ENCODE results near the gene NPAS1. TPM values are rescaled to one million over a fixed set of nuclear protein-coding genes. Genes with fewer than 3 reads are reported as not detected.

The NPAS1 gene
- total RNA-seq, 1 experiment from 2014 or later: 1.4 TPM

DNA sequence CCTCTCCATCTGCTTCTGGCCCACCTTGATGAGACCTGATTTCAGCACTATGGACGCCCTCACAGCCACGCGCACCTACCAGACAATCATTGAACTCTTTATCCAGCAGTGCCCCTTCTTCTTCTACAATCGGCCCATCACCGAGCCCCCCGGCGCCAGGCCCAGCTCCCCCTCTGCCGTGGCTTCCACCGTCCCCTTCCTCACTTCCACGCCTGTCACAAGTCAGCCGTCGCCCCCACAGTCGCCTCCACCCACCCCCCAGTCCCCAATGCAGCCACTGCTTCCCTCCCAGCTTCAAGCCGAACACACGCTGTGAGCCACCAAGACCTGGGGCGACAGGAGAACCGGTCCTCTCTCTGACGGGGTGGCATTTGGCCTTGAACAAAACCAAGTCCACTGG, 19.3 kb upstream of the NPAS1 start:
- Histone ChIP-seq H3K4me2 (no peak overlapping the region), H3K9me3 (ENCODE audit: insufficient read depth, low read depth) (no peaks in the 10 kb centered on the region), H3K27ac (no peak overlapping the region), H3K9me2 (ENCODE audit: insufficient read depth) (no peaks in the 10 kb centered on the region), H3F3A (ENCODE audit: insufficient read depth, low read depth) (peaks cover 12% of the 10 kb centered on the region; the same call in 1 of the 2 replicates), H3K79me2 (ENCODE audit: low read depth) (no peaks in the 10 kb centered on the region), H3K36me3 (ENCODE audit: low read depth) (no peaks in the 10 kb centered on the region), H3K4me3 (no peak overlapping the region), H2AFZ (no peak overlapping the region), H4K20me1 (ENCODE audit: insufficient read depth) (peaks cover 1% of the 10 kb centered on the region; the same call in 1 of the 2 replicates), H3K27me3 (ENCODE audit: insufficient read depth, low read depth) (no peaks in the 10 kb centered on the region), H3K4me1 (replicated peaks; ENCODE audit: insufficient read depth) (no peaks in the 10 kb centered on the region)
- BruUV-seq (replicated peaks): TSS peak; percentile 7
- no peak for DNase-seq
- TF ChIP-seq, protein P1, sequence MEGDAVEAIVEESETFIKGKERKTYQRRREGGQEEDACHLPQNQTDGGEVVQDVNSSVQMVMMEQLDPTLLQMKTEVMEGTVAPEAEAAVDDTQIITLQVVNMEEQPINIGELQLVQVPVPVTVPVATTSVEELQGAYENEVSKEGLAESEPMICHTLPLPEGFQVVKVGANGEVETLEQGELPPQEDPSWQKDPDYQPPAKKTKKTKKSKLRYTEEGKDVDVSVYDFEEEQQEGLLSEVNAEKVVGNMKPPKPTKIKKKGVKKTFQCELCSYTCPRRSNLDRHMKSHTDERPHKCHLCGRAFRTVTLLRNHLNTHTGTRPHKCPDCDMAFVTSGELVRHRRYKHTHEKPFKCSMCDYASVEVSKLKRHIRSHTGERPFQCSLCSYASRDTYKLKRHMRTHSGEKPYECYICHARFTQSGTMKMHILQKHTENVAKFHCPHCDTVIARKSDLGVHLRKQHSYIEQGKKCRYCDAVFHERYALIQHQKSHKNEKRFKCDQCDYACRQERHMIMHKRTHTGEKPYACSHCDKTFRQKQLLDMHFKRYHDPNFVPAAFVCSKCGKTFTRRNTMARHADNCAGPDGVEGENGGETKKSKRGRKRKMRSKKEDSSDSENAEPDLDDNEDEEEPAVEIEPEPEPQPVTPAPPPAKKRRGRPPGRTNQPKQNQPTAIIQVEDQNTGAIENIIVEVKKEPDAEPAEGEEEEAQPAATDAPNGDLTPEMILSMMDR (conservative IDR thresholded peaks at IDR 0.05): no peak
- no peak for TF ChIP-seq EZH2 (IDR thresholded peaks at IDR 0.05; ENCODE audit: low read depth)
- ChIA-PET CTCF (no interaction called here), POLR2A (ENCODE audit: unreplicated experiment) (no interaction called here)
- intact Hi-C loops (cut with micrococcal nuclease; ENCODE audit: unreplicated experiment): no loop called here

DNA sequence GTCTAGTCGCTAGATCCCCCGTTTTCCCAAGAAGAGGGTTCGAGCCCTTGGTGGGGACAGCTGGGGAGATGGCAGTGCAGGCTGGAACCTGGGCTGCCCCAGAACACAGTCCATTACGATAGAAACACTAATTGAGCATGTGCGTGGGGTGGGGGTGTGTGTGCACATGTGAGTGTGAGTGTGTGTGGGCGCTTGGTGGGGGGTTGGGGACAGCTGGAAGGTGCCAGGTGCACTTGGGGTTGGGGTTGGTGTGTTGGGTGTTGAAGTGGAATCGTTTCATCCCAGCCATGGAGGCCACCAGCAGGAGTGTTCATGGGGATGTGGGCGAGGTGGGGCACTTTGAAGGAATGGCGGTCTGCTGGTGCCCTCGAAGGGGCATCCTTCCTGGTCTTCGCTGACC, 18.1 kb upstream of the NPAS1 start:
- intact Hi-C loops (cut with micrococcal nuclease; ENCODE audit: unreplicated experiment): no loop called here
- Histone ChIP-seq H3K9me3 (ENCODE audit: insufficient read depth, low read depth) (no peaks in the 10 kb centered on the region), H3K27me3 (ENCODE audit: insufficient read depth, low read depth) (no peaks in the 10 kb centered on the region), H2AFZ (no peak overlapping the region), H3K4me3 (no peak overlapping the region), H4K20me1 (ENCODE audit: insufficient read depth) (peaks cover 3% of the 10 kb centered on the region; the same call in 1 of the 2 replicates), H3K27ac (no peak overlapping the region), H3K4me1 (replicated peaks; ENCODE audit: insufficient read depth) (no peaks in the 10 kb centered on the region), H3K79me2 (ENCODE audit: low read depth) (no peaks in the 10 kb centered on the region), H3K9me2 (ENCODE audit: insufficient read depth) (no peaks in the 10 kb centered on the region), H3K36me3 (ENCODE audit: low read depth) (no peaks in the 10 kb centered on the region), H3K4me2 (no peak overlapping the region), H3F3A (ENCODE audit: insufficient read depth, low read depth) (peaks cover 15% of the 10 kb centered on the region; the same call in 1 of the 2 replicates)
- CTCF ChIA-PET: no interaction called here
- POLR2A ChIA-PET (ENCODE audit: unreplicated experiment): no interaction called here
- no TSS peak for BruUV-seq (replicated peaks)
- DNase-seq: no peak
- TF ChIP-seq, protein P1 (conservative IDR thresholded peaks at IDR 0.05): no peak
- TF ChIP-seq EZH2 (IDR thresholded peaks at IDR 0.05; ENCODE audit: low read depth): no peak

DNA sequence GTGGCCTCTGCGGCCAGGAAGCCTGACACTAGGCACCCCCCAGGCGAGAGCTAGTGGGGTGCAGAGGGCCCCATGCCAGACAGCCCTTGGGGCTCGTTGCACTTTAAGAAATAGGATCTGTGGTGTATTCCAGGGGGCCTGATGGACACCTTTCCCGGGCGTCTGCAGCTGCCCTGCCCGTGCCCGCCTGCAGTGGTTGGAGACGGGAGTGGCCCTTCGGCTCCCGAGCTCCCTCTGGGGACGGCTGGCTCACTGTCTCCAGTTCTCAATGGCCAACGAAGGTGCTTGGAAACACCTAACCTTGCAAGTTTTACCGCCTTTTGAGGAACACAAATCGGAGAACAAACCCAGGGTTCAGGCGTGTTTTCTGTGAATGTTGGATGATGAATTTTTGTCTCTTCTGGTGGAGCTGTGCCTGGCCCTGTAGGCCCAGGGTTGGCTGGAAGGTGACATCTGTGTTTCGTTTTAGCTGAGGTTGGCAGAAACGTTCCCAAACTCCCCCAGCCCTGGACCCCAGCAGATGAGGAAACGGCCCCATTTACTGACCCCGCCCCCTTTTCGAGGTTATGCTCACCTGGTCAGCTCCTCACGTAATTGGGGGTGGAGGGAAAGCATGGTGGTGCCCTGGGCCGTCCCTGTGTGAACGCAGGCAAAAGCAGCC, 17.4 kb upstream of the NPAS1 start:
- no TSS peak for BruUV-seq (replicated peaks)
- ChIA-PET POLR2A (ENCODE audit: unreplicated experiment) (no interaction called here), CTCF (no interaction called here)

More for the DNA sequence above, 17.4 kb upstream of the NPAS1 start:
- Histone ChIP-seq H4K20me1 (ENCODE audit: insufficient read depth) (peaks cover 3% of the 10 kb centered on the region; the same call in 1 of the 2 replicates), H2AFZ (no peak overlapping the region), H3K79me2 (ENCODE audit: low read depth) (no peaks in the 10 kb centered on the region), H3K36me3 (ENCODE audit: low read depth) (no peaks in the 10 kb centered on the region), H3K4me2 (no peak overlapping the region), H3F3A (ENCODE audit: insufficient read depth, low read depth) (peaks cover 15% of the 10 kb centered on the region; the same call in 1 of the 2 replicates), H3K27ac (no peak overlapping the region), H3K9me3 (ENCODE audit: insufficient read depth, low read depth) (no peaks in the 10 kb centered on the region), H3K4me3 (no peak overlapping the region), H3K9me2 (ENCODE audit: insufficient read depth) (no peaks in the 10 kb centered on the region), H3K27me3 (ENCODE audit: insufficient read depth, low read depth) (no peaks in the 10 kb centered on the region), H3K4me1 (replicated peaks; ENCODE audit: insufficient read depth) (no peaks in the 10 kb centered on the region)
- intact Hi-C loops (cut with micrococcal nuclease; ENCODE audit: unreplicated experiment): no loop called here
- TF ChIP-seq, protein P1 (conservative IDR thresholded peaks at IDR 0.05): no peak
- TF ChIP-seq EZH2 (IDR thresholded peaks at IDR 0.05; ENCODE audit: low read depth): no peak
- no peak for DNase-seq

Data from PC-9 (cell line).